Mononuclear cell (primary cell): ENCODE measurements around the gene HOXA3. TPM values are rescaled to one million over a fixed set of nuclear protein-coding genes. Genes with fewer than 3 reads are reported as not detected.

Experiments used
- H3K27me3 ChIP-seq: 2 replicates; pipeline ENCODE4 v1.6.0; 2011; ENCODE audit warnings: low read length, control low read depth; ENCODE audit not compliant: insufficient read depth
- H3K4me1 ChIP-seq: 2 replicates; pipeline ENCODE4 v1.5.1; 2011; ENCODE audit warnings: mild to moderate bottlenecking, low read length, control low read depth; ENCODE audit not compliant: insufficient read depth
- H3K4me3 ChIP-seq: 2 replicates; pipeline ENCODE4 v1.5.1; 2011; ENCODE audit warnings: mild to moderate bottlenecking, low read length, moderate library complexity
- H3K9me3 ChIP-seq: 2 replicates; pipeline ENCODE4 v1.5.1; 2011; ENCODE audit warnings: low read depth, mild to moderate bottlenecking, control low read depth, low read length
- total RNA-seq: library from RNA; depleted of rRNA; stranded (reverse); fragments of >200 nt; gene quantifications from one replicate; pipeline ENCODE4 v1.2.3, GENCODE V29; 2012

The HOXA3 gene
- total RNA-seq, 1 donor: under 0.01 TPM

DNA sequence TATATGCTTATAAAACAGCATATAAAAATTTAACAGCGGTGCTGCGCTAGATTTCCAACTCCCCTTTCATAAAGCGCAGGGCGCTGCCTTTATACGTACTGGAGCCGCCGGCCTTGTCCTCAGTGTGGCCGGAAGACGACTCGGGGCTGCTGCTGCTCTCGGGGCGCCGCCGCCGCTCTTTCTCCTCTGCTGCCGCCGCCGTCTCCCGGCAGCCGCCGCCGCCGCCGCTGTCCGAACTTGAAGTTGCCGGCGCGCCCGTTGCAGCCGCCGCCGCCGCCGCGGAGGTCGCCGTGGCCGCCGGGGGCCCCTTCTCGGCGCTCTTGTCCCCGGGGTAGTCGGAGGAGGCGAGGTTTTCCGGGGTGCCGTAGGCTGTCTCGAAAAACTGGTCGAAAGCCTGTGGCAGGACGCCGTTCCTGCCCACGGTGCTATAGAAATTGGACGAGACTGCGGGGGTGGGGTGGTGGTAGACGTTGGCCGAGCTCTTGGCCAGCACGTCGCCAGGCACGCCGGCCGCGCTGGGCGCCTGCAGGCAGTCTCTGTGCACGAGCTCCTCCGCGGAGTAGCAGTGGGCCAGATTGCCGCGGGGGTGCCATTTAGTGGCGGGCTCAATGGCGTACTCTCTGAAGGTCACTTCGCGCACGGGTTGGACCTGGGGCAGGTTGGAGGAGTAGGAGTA, 32.1 kb upstream of the HOXA3 start:
- H3K27me3 ChIP-seq: peaks cover 98% of the 10 kb centered on the region
- peak overlapping the region; percentile 12 for H3K4me3 ChIP-seq
- peaks cover 62% of the 10 kb centered on the region for H3K4me1 ChIP-seq
- no peaks in the 10 kb centered on the region for H3K9me3 ChIP-seq

DNA sequence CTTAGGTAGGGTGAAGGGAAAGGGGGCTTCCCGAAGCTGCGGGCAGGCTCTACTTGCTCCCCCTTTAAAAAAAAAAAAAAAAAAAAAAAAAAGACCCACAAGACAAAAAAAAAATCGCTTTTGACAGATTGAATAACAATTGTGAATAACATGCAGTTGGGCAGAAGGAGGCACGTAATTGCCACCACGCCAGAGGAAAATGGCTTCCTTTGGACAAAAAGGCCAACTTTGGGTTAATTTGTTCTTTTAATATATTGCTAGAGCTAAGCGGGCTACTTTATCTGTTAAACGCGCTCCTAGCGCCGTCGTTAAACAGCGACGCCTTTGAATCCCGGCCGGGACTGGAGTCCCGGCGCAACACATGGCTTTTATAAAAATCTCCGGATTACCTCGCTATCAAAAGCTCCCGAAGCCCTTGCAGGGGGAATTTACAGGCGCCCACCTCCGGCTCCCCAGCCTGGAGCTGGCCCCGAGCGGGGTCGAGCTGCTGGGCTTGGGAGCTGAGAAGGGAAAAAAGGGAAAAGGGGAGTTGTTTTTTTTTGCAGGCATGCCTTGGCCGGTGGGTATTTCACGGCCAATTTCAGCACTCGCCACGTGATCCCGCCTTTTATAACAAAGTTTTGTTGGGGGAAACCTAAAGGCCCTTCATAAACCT, 31.4 kb upstream of the HOXA3 start:
- Histone ChIP-seq H3K4me3 (peak overlapping the region; percentile 12), H3K4me1 (peaks cover 57% of the 10 kb centered on the region), H3K27me3 (peaks cover 98% of the 10 kb centered on the region), H3K9me3 (no peaks in the 10 kb centered on the region)

DNA sequence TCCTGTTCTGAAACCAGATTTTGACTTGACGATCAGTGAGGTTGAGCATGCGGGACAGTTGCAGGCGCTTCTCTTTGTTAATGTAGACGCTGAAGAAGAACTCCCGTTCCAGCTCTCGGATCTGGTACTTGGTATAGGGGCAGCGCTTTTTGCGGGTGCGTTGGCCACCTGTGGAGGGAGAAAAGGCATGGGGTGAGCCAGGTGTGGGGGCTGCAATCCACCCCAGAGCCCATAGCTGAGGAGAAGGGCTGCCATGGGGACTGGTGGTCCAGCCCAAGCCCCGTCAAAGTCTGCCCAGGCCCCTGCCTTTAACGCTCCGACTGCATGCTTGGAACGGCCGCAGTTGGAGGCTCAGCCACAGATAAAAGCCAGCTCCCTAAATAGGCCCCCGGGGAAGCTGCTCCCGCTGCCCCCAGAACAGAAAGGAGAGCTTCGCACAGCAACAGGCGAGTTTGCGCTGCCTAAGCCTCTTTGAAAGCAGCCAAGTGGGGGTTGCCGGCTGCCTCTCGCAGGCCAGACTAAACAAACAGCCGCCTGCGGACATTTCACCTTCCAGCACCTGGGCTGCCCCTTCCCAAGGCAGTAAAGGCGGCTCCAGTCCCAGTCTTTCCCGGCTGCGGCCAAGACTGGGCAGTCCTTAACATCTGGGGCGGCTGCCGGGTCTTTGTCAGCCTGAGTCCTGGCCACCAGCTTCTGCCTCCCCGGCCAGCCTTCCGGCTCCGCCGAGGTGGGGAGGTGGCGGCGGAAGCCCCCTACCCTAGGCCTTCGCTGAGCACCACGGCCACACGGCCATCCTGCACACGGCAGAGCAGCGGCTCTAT, 30.7 kb upstream of the HOXA3 start:
- Histone ChIP-seq H3K27me3 (peaks cover 98% of the 10 kb centered on the region), H3K4me3 (no peak overlapping the region), H3K4me1 (peaks cover 49% of the 10 kb centered on the region), H3K9me3 (no peaks in the 10 kb centered on the region)

DNA sequence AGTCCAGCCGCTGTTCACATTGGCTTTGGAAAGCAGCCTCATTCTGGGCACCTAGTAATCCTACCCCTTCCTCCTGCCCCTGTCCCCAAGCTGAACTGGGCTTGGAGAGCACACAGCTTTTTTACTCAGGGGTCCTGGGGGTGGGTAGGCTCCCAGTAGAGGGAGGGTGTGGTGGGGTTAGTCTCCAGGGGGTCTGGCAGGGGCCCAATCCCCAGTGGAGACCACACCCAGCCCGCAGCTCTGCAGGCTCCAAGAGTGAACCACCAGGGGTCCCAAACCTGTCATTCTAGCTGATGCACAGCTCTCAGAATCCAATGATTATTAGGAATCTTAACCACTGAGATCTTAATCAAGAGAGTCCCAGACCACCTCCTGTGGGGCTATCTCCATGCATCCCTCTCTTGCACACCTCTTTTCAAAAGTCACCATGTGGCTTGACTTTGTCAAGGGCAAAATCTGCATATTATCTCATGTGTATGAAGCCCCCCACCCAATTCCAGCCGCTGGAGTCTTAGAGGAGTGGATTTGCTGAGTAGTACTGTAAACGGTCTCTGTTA, 30.0 kb upstream of the HOXA3 start:
- peaks cover 42% of the 10 kb centered on the region for H3K4me1 ChIP-seq

GRCh38 chr7:27181795-27182275, 29.5 kb upstream of the HOXA3 start:
- no peak overlapping the region for H3K4me3 ChIP-seq
- H3K27me3 ChIP-seq: peaks cover 93% of the 10 kb centered on the region
- H3K4me1 ChIP-seq: peaks cover 40% of the 10 kb centered on the region
- H3K9me3 ChIP-seq: no peaks in the 10 kb centered on the region

More for the DNA sequence above, 30.0 kb upstream of the HOXA3 start:
- H3K4me3 ChIP-seq: no peak overlapping the region
- H3K9me3 ChIP-seq: no peaks in the 10 kb centered on the region
- H3K27me3 ChIP-seq: peaks cover 93% of the 10 kb centered on the region

GRCh38 chr7:27180431-27181420, 28.3 kb upstream of the HOXA3 start:
- Histone ChIP-seq H3K4me1 (peaks cover 34% of the 10 kb centered on the region), H3K4me3 (no peak overlapping the region), H3K9me3 (no peaks in the 10 kb centered on the region), H3K27me3 (peaks cover 92% of the 10 kb centered on the region)

DNA sequence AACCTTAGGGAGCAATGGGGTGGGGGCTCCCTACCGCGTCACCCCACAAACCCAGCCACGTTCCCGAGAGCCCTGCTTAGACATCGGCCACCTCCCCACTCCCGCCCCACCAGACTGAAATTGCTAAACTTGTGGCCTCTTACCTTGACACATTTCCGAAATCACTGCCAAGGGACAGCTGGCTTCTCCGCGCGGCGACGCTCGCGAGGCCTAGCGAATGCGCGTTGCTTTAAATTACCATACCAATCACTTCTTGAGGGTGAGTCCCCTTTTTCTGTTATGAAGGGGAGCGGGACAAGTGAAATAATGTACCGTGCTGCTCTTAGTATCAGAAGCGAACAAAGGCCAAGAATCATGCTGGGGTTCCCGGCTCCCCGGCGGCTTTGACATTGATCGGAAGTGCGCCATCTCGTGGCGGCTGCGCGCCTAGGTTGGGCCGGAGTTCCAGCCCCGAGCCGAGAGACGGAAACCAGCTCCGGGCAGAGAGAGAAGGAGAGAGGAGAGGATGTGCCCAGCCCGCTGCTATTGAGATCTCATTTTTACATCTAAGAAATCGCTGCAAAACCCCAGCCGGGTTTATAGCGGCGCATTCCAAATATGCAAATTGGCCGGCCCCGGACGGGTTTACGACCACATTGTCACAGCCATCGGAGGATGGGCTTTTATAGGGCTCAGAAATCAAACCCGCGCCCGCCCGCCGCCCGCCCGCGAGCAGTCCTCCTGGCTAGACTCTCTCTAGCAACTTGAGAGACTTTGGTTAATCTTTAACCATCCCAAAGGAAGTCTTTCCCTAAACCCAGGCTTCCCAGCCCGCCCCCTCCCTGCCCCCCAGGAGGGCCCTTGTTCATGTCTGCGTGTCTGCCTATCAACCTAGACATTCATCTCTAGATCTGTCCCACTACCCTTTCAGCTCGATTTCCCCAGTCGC, 27.4 kb upstream of the HOXA3 start:
- peaks cover 25% of the 10 kb centered on the region for H3K4me1 ChIP-seq
- H3K27me3 ChIP-seq: peaks cover 92% of the 10 kb centered on the region
- no peaks in the 10 kb centered on the region for H3K9me3 ChIP-seq
- no peak overlapping the region for H3K4me3 ChIP-seq

- H3K4me3 ChIP-seq: no peak overlapping the region
- no peaks in the 10 kb centered on the region for H3K9me3 ChIP-seq
- H3K27me3 ChIP-seq: peaks cover 94% of the 10 kb centered on the region
- peaks cover 25% of the 10 kb centered on the region for H3K4me1 ChIP-seq
These were observed 26.6 kb upstream of the HOXA3 start for GRCh38 chr7:27179030-27179429.

DNA sequence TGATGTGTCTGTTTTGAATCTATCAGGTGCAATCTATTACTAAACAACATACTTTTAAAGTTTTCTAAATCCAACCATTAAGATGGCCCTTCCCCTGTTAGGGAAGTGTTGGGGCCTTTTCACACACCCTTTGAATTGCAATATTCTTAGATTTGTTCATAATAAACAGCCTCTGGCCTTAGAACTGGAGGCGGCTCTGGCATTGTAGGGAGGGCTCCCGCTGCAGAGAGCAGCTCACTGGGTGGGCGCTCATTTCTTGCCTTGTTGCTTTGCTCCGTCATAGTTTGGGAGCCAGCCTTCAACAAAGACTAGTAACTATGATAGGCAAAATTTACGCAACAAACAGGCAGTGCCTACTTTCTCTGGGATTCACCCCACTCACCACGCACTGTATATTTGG, 26.0 kb upstream of the HOXA3 start:
- Histone ChIP-seq H3K27me3 (peaks cover 91% of the 10 kb centered on the region), H3K4me3 (no peak overlapping the region), H3K4me1 (peaks cover 25% of the 10 kb centered on the region), H3K9me3 (no peaks in the 10 kb centered on the region)

- H3K4me3 ChIP-seq: no peak overlapping the region
- H3K9me3 ChIP-seq: no peaks in the 10 kb centered on the region
- H3K4me1 ChIP-seq: peaks cover 27% of the 10 kb centered on the region
- H3K27me3 ChIP-seq: peaks cover 91% of the 10 kb centered on the region
These were observed 25.5 kb upstream of the HOXA3 start for GRCh38 chr7:27177795-27178320.

GRCh38 chr7:27176962-27177794, 24.8 kb upstream of the HOXA3 start:
- Histone ChIP-seq H3K27me3 (peaks cover 91% of the 10 kb centered on the region), H3K4me3 (no peak overlapping the region), H3K4me1 (peaks cover 34% of the 10 kb centered on the region), H3K9me3 (no peaks in the 10 kb centered on the region)

GRCh38 chr7:27176524-27176845, 24.1 kb upstream of the HOXA3 start:
- H3K4me1 ChIP-seq: peaks cover 41% of the 10 kb centered on the region
- no peak overlapping the region for H3K4me3 ChIP-seq
- no peaks in the 10 kb centered on the region for H3K9me3 ChIP-seq
- H3K27me3 ChIP-seq: peaks cover 91% of the 10 kb centered on the region
